GM19023 (cell line): ENCODE measurements around the gene UCN3.
"Not testable (repeated sequence)": the region's sequence is repeated elsewhere in the genome, so short reads cannot be mapped to it uniquely, and the experiment has no call there.

ENCODE experiments used
- ATAC-seq: cut with Tn5 transposase; IDR thresholded peaks from one replicate; pipeline ENCODE4 v1.9.1; 2021; ENCODE audit warnings: mild to moderate bottlenecking, moderate library complexity; ENCODE audit not compliant: unreplicated experiment

The UCN3 gene

GRCh38 chr10:5365928-5366327, 1.2 kb downstream of the UCN3 start:
- no peak for ATAC-seq

- no peak for ATAC-seq
Measured at GRCh38 chr10:5369362-5370158, 4.8 kb downstream of the UCN3 start.

GRCh38 chr10:5370493-5371352, 6.0 kb downstream of the UCN3 start:
- ATAC-seq = no peak

GRCh38 chr10:5373307-5373706, 8.5 kb downstream of the UCN3 start:
- no peak for ATAC-seq

GRCh38 chr10:5373891-5374611, 9.3 kb downstream of the UCN3 start:
- no peak for ATAC-seq

- ATAC-seq = no peak
Measured at GRCh38 chr10:5376450-5376849, 11.7 kb downstream of the UCN3 start.

- not testable (repeated sequence) for ATAC-seq
Measured at GRCh38 chr10:5379202-5379601, 14.4 kb downstream of the UCN3 start.

GRCh38 chr10:5380395-5380794, 15.6 kb downstream of the UCN3 start:
- not testable (repeated sequence) for ATAC-seq

GRCh38 chr10:5381187-5381586, 16.4 kb downstream of the UCN3 start:
- ATAC-seq = no peak

GRCh38 chr10:5385224-5385623, 20.5 kb downstream of the UCN3 start:
- no peak for ATAC-seq

- ATAC-seq = no peak
Measured at GRCh38 chr10:5387169-5387568, 22.4 kb downstream of the UCN3 start.

- no peak for ATAC-seq
Measured at GRCh38 chr10:5390607-5391205, 25.9 kb downstream of the UCN3 start.

GRCh38 chr10:5391790-5392189, 27.0 kb downstream of the UCN3 start:
- no peak for ATAC-seq

GRCh38 chr10:5393529-5393928, 28.8 kb downstream of the UCN3 start:
- no peak for ATAC-seq

- no peak for ATAC-seq
Measured at GRCh38 chr10:5395168-5395567, 30.4 kb downstream of the UCN3 start.

- ATAC-seq = no peak
Measured at GRCh38 chr10:5396556-5397300, 32.0 kb downstream of the UCN3 start.

- no peak for ATAC-seq
Measured at GRCh38 chr10:5399332-5399731, 34.6 kb downstream of the UCN3 start.

GRCh38 chr10:5400468-5401240, 35.9 kb downstream of the UCN3 start:
- no peak for ATAC-seq

GRCh38 chr10:5402798-5403197, 38.0 kb downstream of the UCN3 start:
- ATAC-seq = no peak
